IMR-90 (cell line): ENCODE data around the gene CDK6. TPM values are rescaled to one million over a fixed set of nuclear protein-coding genes. Genes with fewer than 3 reads are reported as not detected.

Experiments
- ATAC-seq: fragments of 200-7000 bp; cut with Tn5 transposase; 2 replicates; pipeline ENCODE4 v1.9.1; 2020; ENCODE audit warnings: low read depth, mild to moderate bottlenecking, moderate library complexity
- BruUV-seq: library from RNA; stranded (reverse); fragments of 400-500 nt; replicated peaks from 2 replicates; lab custom pipeline; 2021; lab: Mats Ljungman, UMichigan
- CTCF ChIA-PET: fragments of 300-600 bp; formaldehyde crosslinking; extraction: SDS; loops from one replicate; lab custom pipeline; 2021; ENCODE audit warnings: antibody characterized with exemption; lab: Yijun Ruan, JAX
- POLR2A ChIA-PET: fragments of 300-600 bp; sonication (Branson Sonifier 250); formaldehyde crosslinking; loops from one replicate; lab custom pipeline; 2022; ENCODE audit warnings: antibody characterized with exemption; ENCODE audit not compliant: unreplicated experiment; lab: Charles Lee
- DNase-seq: peaks from one replicate; pipeline ENCODE4 v3.0.0; 2013
- H2AFZ ChIP-seq: replicated peaks from 2 replicates; pipeline ENCODE3; 2013; ENCODE audit warnings: low read length, mild to moderate bottlenecking; ENCODE audit not compliant: poor library complexity
- H2AK5ac ChIP-seq: 2 replicates; pipeline ENCODE4 v1.6.1; 2013; ENCODE audit warnings: low read depth, low read length, inconsistent platforms
- H2AK9ac ChIP-seq: replicated peaks from 2 replicates; pipeline ENCODE3; 2013; ENCODE audit warnings: mild to moderate bottlenecking, low read depth, low read length, moderate library complexity; ENCODE audit not compliant: poor library complexity
- H2BK120ac ChIP-seq: 2 replicates; pipeline ENCODE4 v1.6.1; 2013; ENCODE audit warnings: low read depth, low read length, inconsistent platforms
- H2BK15ac ChIP-seq: 3 replicates; pipeline ENCODE4 v1.6.1; 2013; ENCODE audit warnings: low read depth, low read length, inconsistent platforms
- H2BK20ac ChIP-seq: 2 replicates; pipeline ENCODE4 v1.6.1; 2013; ENCODE audit warnings: low read depth, mild to moderate bottlenecking, inconsistent platforms, low read length, moderate library complexity
- H2BK5ac ChIP-seq: 2 replicates; pipeline ENCODE4 v1.6.1; 2013; ENCODE audit warnings: mild to moderate bottlenecking, low read depth, low read length, inconsistent platforms; ENCODE audit not compliant: poor library complexity, severe bottlenecking
- H3K14ac ChIP-seq: replicated peaks from 2 replicates; pipeline ENCODE4 v1.6.1; 2013; ENCODE audit warnings: low read depth, low read length, inconsistent platforms
- H3K18ac ChIP-seq: 2 replicates; pipeline ENCODE4 v1.6.1; 2013; ENCODE audit warnings: low read depth, low read length, control low read depth
- H3K23ac ChIP-seq: 2 replicates; pipeline ENCODE4 v1.6.1; 2013; ENCODE audit warnings: low read depth, low read length, inconsistent platforms
- H3K27ac ChIP-seq: 2 replicates; pipeline ENCODE4 v1.5.1; 2013; ENCODE audit warnings: mild to moderate bottlenecking, control low read depth, low read length; ENCODE audit not compliant: insufficient read depth
- H3K27me3 ChIP-seq: 2 replicates; pipeline ENCODE4 v1.6.1; 2013; ENCODE audit warnings: low read length; ENCODE audit not compliant: control insufficient read depth, insufficient read depth
- H3K36me3 ChIP-seq: 2 replicates; pipeline ENCODE4 v1.6.1; 2013; ENCODE audit warnings: low read length, mixed read lengths; ENCODE audit not compliant: control insufficient read depth, insufficient read depth
- H3K4ac ChIP-seq: 2 replicates; pipeline ENCODE4 v1.6.1; 2013; ENCODE audit warnings: low read depth, low read length, inconsistent platforms
- H3K4me1 ChIP-seq: 2 replicates; pipeline ENCODE4 v1.6.1; 2013; ENCODE audit warnings: low read length, mixed read lengths; ENCODE audit not compliant: control insufficient read depth, insufficient read depth
- H3K4me2 ChIP-seq: 2 replicates; pipeline ENCODE4 v1.6.1; 2013; ENCODE audit warnings: low read depth, mild to moderate bottlenecking, control low read depth, low read length, moderate library complexity
- H3K4me3 ChIP-seq: 2 replicates; pipeline ENCODE4 v1.5.1; 2013; ENCODE audit warnings: low read depth, mild to moderate bottlenecking, control low read depth, low read length, moderate library complexity; ENCODE audit not compliant: insufficient read depth
- H3K56ac ChIP-seq: 2 replicates; pipeline ENCODE4 v1.6.1; 2013; ENCODE audit warnings: low read length, inconsistent platforms; ENCODE audit not compliant: insufficient read depth; ENCODE audit errors: extremely low read depth
- H3K79me1 ChIP-seq, 2 experiments: 2 replicates each; pipeline ENCODE4 v1.6.1; 2013; ENCODE audit warnings: low read length in 2 of 2, inconsistent platforms in 1 of 2, low read depth in 1 of 2
- H3K9ac ChIP-seq: 2 replicates; pipeline ENCODE4 v1.6.1; 2013; ENCODE audit warnings: low read depth, low read length, control low read depth
- H3K9me1 ChIP-seq: 2 replicates; pipeline ENCODE4 v1.6.1; 2013; ENCODE audit warnings: low read length, inconsistent platforms; ENCODE audit not compliant: insufficient read depth
- H3K9me3 ChIP-seq: 2 replicates; pipeline ENCODE4 v1.6.1; 2013; ENCODE audit warnings: low read length; ENCODE audit not compliant: control insufficient read depth, insufficient read depth
- H4K20me1 ChIP-seq: 2 replicates; pipeline ENCODE4 v1.6.1; 2013; ENCODE audit warnings: low read length, inconsistent platforms; ENCODE audit not compliant: insufficient read depth
- H4K5ac ChIP-seq: 2 replicates; pipeline ENCODE4 v1.6.1; 2013; ENCODE audit warnings: mild to moderate bottlenecking, low read depth, low read length, control low read depth
- H4K8ac ChIP-seq, 2 experiments: 2 replicates each; pipeline ENCODE4 v1.6.1; 2013; ENCODE audit warnings: low read depth in 2 of 2, low read length in 2 of 2, control low read depth in 1 of 2, inconsistent platforms in 1 of 2
- H4K91ac ChIP-seq: 2 replicates; pipeline ENCODE4 v1.6.1; 2013; ENCODE audit warnings: low read depth, low read length, inconsistent platforms; ENCODE audit not compliant: insufficient read depth
- CEBPB ChIP-seq: IDR thresholded peaks from 2 replicates; pipeline ENCODE4 v1.6.1; 2012; ENCODE audit warnings: low read depth, low read length, improper control_type of control experiment
- CTCF ChIP-seq: conservative IDR thresholded peaks from 2 replicates; pipeline ENCODE4 v1.5.1; 2012; ENCODE audit warnings: mild to moderate bottlenecking, low read depth, low read length, improper control_type of control experiment
- ELK1 ChIP-seq: fragments of 150-350 bp; IDR thresholded peaks from 2 replicates; pipeline ENCODE4 v1.6.1; 2016; ENCODE audit warnings: low read depth, mild to moderate bottlenecking, low read length, moderate library complexity, borderline replicate concordance
- FOS ChIP-seq: fragments of 150-350 bp; IDR thresholded peaks from 2 replicates; pipeline ENCODE4 v1.6.1; 2016; ENCODE audit warnings: low read depth, low read length
- MAFK ChIP-seq: IDR thresholded peaks from 2 replicates; pipeline ENCODE4 v1.6.1; 2012; ENCODE audit warnings: low read depth, low read length, improper control_type of control experiment
- MAZ ChIP-seq: IDR thresholded peaks from 2 replicates; pipeline ENCODE4 v1.6.1; 2012; ENCODE audit warnings: low read depth, mild to moderate bottlenecking, low read length, improper control_type of control experiment, moderate library complexity, borderline replicate concordance
- NFE2L2 ChIP-seq: fragments of 150-350 bp; IDR thresholded peaks from 2 replicates; pipeline ENCODE4 v1.6.1; 2016; ENCODE audit warnings: low read depth, mild to moderate bottlenecking, low read length
- RAD21 ChIP-seq: IDR thresholded peaks from 2 replicates; pipeline ENCODE4 v1.6.1; 2012; ENCODE audit warnings: low read length, improper control_type of control experiment
- RCOR1 ChIP-seq: IDR thresholded peaks from 2 replicates; pipeline ENCODE4 v1.6.1; 2012; ENCODE audit warnings: mild to moderate bottlenecking, low read length, improper control_type of control experiment; ENCODE audit not compliant: insufficient replicate concordance
- RFX5 ChIP-seq: IDR thresholded peaks from 2 replicates; pipeline ENCODE4 v1.8.0; 2012; ENCODE audit warnings: low read depth, mild to moderate bottlenecking, low read length, moderate library complexity
- WGBS, 2 experiments: methylation state at CpG; one replicate each; pipeline versions ENCODE4 v1.1.5 to v1.1.7; 2013; ENCODE audit warnings: missing lambda C conversion rate in 2 of 2; ENCODE audit not compliant: insufficient read length in 1 of 2; ENCODE audit errors: extremely low coverage in 2 of 2; 5-methylcytosine and 5-hydroxymethylcytosine counted together
- dilution Hi-C: fragments of 300-500 bp; cut with HindIII; formaldehyde crosslinking; loops from one replicate; pipeline ENCODE4 v1.14.3; 2018; ENCODE audit warnings: low sequenced_read_pairs; ENCODE audit not compliant: unreplicated experiment
- in situ Hi-C: fragments of 300-500 bp; cut with MboI; formaldehyde crosslinking; loops from 3 replicates; pipeline ENCODE4 v1.14.3; 2019; ENCODE audit warnings: low sequenced_read_pairs, inconsistent platforms, mixed read lengths
- intact Hi-C: fragments of 100-400 bp; cut with micrococcal nuclease; formaldehyde crosslinking; loops from 2 replicates; pipeline ENCODE4 v1.10.0; 2022
- polyA plus RNA-seq, 3 experiments: library from polyadenylated mRNA; depleted of rRNA; stranded (reverse); fragments of >200 nt; gene quantifications; 2 replicates each; pipeline ENCODE4 v1.2.3, GENCODE V29; 2012; ENCODE audit warnings: low replicate concordance in 1 of 3
- total RNA-seq: library from RNA; depleted of rRNA; stranded (reverse); fragments of >200 nt; gene quantifications from 2 replicates; pipeline ENCODE4 v1.2.3, GENCODE V29; 2012

Gene CDK6
- total and polyA plus RNA-seq, 2 of the 4 experiments (the other 2 are of a cell fraction), result 21.5 to 195 TPM

DNA sequence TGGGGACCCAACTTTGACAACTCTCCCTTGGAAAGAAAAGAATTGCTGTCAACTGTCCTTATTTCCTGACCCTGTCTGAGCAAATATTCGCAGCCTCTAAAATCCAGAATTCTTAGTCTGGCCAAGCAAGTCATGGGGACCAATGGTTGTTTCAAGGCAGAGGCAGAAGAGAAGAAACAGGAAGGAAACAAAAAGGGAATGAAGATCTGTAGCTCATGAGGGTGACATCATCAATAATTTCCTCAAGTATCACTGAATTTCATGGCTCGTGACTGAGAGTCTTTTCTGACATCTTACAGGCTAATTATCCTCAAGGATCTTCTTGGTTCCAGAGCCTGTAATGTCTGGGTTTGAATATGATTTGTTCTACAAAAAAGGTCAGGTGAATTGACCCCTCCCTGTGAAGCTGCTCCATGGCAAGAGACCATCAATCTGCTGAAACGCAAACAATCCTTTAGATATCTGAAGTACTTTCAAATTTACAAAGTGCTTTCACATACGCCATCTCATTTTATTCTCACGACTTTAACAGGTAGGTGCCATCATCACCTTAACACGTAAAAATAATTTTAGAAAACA lies 5.8 kb downstream of the CDK6 start (continued):
- TF ChIP-seq ELK1, result no peak
- no peak for TF ChIP-seq MAFK
- no peak for TF ChIP-seq FOS

DNA sequence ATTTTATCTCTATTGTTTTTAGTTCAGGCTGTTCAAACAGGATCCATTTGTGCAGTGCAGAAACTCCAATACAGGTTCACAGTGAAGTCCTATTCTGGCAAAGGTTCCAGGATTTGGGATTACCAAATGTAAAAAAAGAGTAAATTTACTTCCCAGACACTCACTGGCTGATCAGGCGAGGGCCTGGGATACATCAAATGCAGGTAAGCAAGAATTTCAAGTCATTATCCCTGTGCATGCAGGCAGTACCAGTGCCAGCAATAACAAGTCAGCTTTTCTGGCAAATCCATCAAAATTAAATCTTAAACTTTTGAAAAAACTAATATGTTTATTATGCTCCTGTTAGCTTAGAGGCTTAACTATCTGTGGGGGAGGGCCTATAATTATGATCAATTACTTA lies 6.3 kb downstream of the CDK6 start:
- Histone ChIP-seq H4K5ac (no peak overlapping the region), H3K4me2 (peak overlapping the region; percentile 96), H3K27me3 (no peaks in the 10 kb centered on the region), H2BK5ac (peak overlapping the region; percentile 92), H3K4me1 (peaks cover 10% of the 10 kb centered on the region), H2BK20ac (0 out of 2 replicates have a peak overlapping the region, but pooled peaks have one; percentile 15), H3K9ac (peak overlapping the region; percentile 71; the same call in 1 of the 2 replicates), H3K79me1 (peaks cover 0 to 41% of the 10 kb centered on the region in 2 experiments; a peak in 2 of 4 replicates), H2BK120ac (no peak overlapping the region), H3K36me3 (peaks cover 11% of the 10 kb centered on the region), H3K14ac (peak overlapping the region; percentile 17; the same call in 1 of the 2 replicates), H2AK9ac (no peak overlapping the region), H2AFZ (no peak overlapping the region), H3K56ac (no peak overlapping the region), H3K4me3 (no peak overlapping the region), H2BK15ac (no peak overlapping the region), H4K8ac (no peak overlapping the region; a peak in 1 of 4 replicates), H3K27ac (no peak overlapping the region), H3K9me1 (peaks cover 11% of the 10 kb centered on the region), H2AK5ac (no peak overlapping the region), H3K9me3 (no peaks in the 10 kb centered on the region), H4K91ac (peak overlapping the region; percentile 44), H4K20me1 (peaks cover 59% of the 10 kb centered on the region), H3K23ac (peak overlapping the region; percentile 77; the same call in 1 of the 2 replicates), H3K18ac (no peak overlapping the region), H3K4ac (peak overlapping the region; percentile 42; the same call in 1 of the 2 replicates)
- ChIA-PET POLR2A (interaction anchor here (0.6 kb wide), 1 partner anchor 203 kb away, joined by 4 read pairs; no protein-coding TSS in a partner anchor), CTCF (interaction anchor here (0.9 kb wide), 1 partner anchor 12 kb away, joined by 5 read pairs; no protein-coding TSS in a partner anchor)
- dilution Hi-C loops, result no loop called here
- ATAC-seq (no peak), DNase-seq (no peak)
- in situ Hi-C loops, result loop anchor here (5.0 kb wide), 2 partner anchors 133 to 222 kb away; no protein-coding TSS in a partner anchor
- intact Hi-C loops, result loop anchor here (5.0 kb wide), 3 partner anchors 63 to 397 kb away; partner anchors contain the start of gene HEPACAM2
- no TSS peak for BruUV-seq
- no CpG with 5 or more reads among the region's 1 CpG for WGBS, 2 experiments
- TF ChIP-seq CEBPB, result no peak
- no peak for TF ChIP-seq NFE2L2
- no peak for TF ChIP-seq CTCF
- no peak for TF ChIP-seq RAD21
- no peak for TF ChIP-seq ELK1
- TF ChIP-seq RCOR1, result no peak
- TF ChIP-seq MAFK, result no peak
- no peak for TF ChIP-seq FOS
- no peak for TF ChIP-seq MAZ
- no peak for TF ChIP-seq RFX5
